HL-60 (cell line): ENCODE data around the gene ADGRG6.
"Not testable (repeated sequence)": the region's sequence is repeated elsewhere in the genome, so short reads cannot be mapped to it uniquely, and the experiment has no call there.

Source experiments
- CTCF ChIP-seq: IDR thresholded peaks from one replicate; pipeline ENCODE4 v1.5.1; 2011; ENCODE audit warnings: low read length, control low read depth, inconsistent platforms; ENCODE audit not compliant: insufficient read depth
- POLR2AphosphoS5 ChIP-seq: IDR thresholded peaks from 2 replicates; pipeline ENCODE4 v1.6.1; 2012; ENCODE audit warnings: low read depth
- REST ChIP-seq: IDR thresholded peaks from 2 replicates; pipeline ENCODE4 v1.6.1; 2012; ENCODE audit warnings: low read depth; ENCODE audit not compliant: insufficient replicate concordance

GRCh38 chr6:142428468-142428867 lies 126.7 kb downstream of the ADGRG6 start:
- TF ChIP-seq CTCF, POLR2AphosphoS5, REST: not testable (repeated sequence)
